ENCODE measurements around the gene ATXN2. TPM values are rescaled to one million over a fixed set of nuclear protein-coding genes. Genes with fewer than 3 reads are reported as not detected.
"Not testable (repeated sequence)": the region's sequence is repeated elsewhere in the genome, so short reads cannot be mapped to it uniquely, and the experiment has no call there.

Gene ATXN2
- total RNA-seq, 4 donors from 2014 or later: 20.3 to 42.9 (median 25.9) TPM

DNA sequence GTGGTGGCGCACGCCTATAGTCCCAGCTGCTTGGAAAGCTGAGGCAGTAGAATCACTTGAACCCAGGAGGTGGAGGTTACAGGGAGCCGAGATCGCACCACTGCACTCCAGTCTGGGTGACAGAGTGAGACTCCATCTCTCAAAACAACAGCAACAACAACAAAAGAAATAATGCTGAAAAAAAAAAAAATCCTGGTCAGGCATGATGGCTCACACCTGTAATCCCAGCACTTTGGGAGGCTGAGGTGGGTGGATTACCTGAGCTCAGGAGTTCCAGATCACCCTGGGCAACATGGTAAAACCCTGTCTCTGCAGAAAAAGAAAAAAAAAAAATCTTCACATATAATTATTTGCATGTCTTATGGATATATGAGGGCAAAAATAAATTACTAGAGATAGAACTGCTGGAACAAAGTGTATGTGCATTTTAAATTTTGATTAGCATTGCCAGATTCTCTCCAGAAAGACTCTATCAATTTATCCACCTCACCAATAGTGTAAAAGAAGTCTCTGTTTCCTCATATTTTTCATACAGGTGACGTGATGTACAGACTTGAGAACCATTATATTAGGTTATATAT lies 75.4 kb downstream of the ATXN2 start:
- intact Hi-C loops (cut with DNase I; ENCODE audit: low total_unique reads): loop anchor here (10.0 kb wide), 1 partner anchor 49 kb away; no protein-coding TSS in a partner anchor
- WGBS, 2 donors: 96 to 97% methylated on average over 5 of the region's 5 CpGs
- TF ChIP-seq CTCF (IDR thresholded peaks at IDR 0.05): no peak
- TF ChIP-seq POLR2A (IDR thresholded peaks at IDR 0.05): no peak

DNA sequence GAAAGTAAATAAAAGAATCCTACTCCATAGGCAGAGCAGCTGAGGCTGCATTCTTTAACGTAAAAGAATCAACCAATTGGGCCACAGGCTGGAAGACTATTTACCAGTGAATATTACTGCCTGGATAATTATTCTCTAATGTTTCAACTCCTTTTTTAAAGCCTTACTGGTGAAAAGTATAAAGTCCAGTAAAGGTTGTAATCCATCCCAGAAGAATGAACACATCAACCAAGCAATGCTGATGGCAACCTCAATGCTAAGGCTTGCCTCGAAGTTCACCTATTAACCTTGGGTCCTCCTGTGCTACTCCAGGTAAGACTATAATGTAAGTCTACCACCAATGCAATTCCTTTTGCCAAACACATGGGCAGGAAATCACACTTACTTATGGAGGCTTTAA lies 77.3 kb downstream of the ATXN2 start:
- intact Hi-C loops (cut with DNase I; ENCODE audit: low total_unique reads): loop anchor here (10.0 kb wide), 1 partner anchor 47 kb away; no protein-coding TSS in a partner anchor
- WGBS, 2 donors: 93 to 97% methylated on average over 2 of the region's 2 CpGs
- TF ChIP-seq CTCF (IDR thresholded peaks at IDR 0.05) (no peak), POLR2A (IDR thresholded peaks at IDR 0.05) (no peak)
- DNase-seq (ENCODE audit: low spot score in 2 of 2): no peak
- H3K4me3 ChIP-seq (ENCODE audit: low read depth, poor library complexity, severe bottlenecking): no peak overlapping the region

More for the DNA sequence above, 75.4 kb downstream of the ATXN2 start:
- DNase-seq (ENCODE audit: low spot score in 2 of 2): no peak
- no peak overlapping the region for H3K4me3 ChIP-seq (ENCODE audit: low read depth, poor library complexity, severe bottlenecking)

DNA sequence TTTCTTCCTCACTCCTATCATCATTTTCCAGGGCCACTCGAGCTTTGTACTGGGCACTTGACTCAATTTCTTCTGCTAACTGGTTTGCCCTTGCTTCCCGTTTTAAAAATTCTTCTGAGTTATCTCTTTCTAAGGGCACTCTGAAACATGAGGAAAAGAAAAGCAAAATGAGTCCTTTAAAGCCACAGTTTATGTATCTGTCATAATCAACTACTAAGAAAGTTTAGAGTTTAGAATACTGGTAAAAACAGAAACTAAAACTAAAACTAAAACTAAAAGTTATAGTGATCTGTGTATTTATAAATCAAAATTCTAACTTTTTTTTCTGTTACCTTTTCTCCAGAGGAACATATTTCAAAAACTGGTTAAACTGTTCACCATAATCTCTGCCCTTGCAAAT lies 79.2 kb downstream of the ATXN2 start:
- intact Hi-C loops (cut with DNase I; ENCODE audit: low total_unique reads): loop anchor here (10.0 kb wide), 2 partner anchors 45 to 125 kb away; no protein-coding TSS in a partner anchor
- 89 to 99% methylated on average over 2 of the region's 2 CpGs for WGBS, 2 donors
- DNase-seq (ENCODE audit: low spot score in 2 of 2): no peak
- TF ChIP-seq POLR2A (IDR thresholded peaks at IDR 0.05): no peak
- no peak for TF ChIP-seq CTCF (IDR thresholded peaks at IDR 0.05)
- no peak overlapping the region for H3K4me3 ChIP-seq (ENCODE audit: low read depth, poor library complexity, severe bottlenecking)

DNA sequence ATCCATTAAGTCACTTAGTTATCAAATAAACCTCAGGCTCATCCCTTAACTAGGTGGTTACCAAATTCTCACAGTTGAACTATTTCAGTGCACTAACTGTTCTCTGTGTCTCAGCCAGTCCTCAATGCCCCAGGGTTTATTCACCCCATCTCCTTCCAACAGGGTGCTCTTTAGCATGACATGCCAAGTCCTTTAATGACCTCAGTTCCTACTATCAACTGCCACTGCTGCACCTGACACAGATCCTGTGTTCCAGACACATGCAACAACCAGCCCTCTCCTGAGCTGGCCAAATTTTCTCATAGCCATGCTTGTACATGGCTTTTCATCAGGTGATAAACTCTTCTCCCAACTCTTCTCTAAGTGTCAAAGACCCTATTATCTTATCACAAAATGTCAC lies 80.0 kb downstream of the ATXN2 start:
- TF ChIP-seq CTCF (IDR thresholded peaks at IDR 0.05) (no peak), POLR2A (IDR thresholded peaks at IDR 0.05) (no peak)
- no peak for DNase-seq (ENCODE audit: low spot score in 2 of 2)
- intact Hi-C loops (cut with DNase I; ENCODE audit: low total_unique reads): loop anchor here (10.0 kb wide), 1 partner anchor 124 kb away; no protein-coding TSS in a partner anchor
- no peak overlapping the region for H3K4me3 ChIP-seq (ENCODE audit: low read depth, poor library complexity, severe bottlenecking)

DNA sequence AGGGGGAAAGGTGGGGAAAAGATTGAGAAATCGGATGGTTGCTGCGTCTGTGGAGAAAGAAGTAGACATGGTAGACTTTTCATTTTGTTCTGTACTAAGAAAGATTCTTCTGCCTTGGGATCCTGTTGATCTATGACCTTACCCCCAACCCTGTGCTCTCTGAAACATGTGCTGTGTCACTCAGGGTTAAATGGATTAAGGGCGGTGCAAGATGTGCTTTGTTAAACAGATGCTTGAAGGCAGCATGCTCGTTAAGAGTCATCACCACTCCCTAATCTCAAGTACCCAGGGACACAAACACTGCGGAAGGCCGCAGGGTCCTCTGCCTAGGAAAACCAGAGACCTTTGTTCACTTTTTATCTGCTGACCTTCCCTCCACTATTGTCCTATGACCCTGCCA lies 91.4 kb downstream of the ATXN2 start:
- H3K4me3 ChIP-seq (ENCODE audit: low read depth, poor library complexity, severe bottlenecking); DNase-seq (ENCODE audit: low spot score in 2 of 2); intact Hi-C loops (cut with DNase I; ENCODE audit: low total_unique reads): not testable (repeated sequence)
- 80 to 86% methylated on average over 6 of the region's 6 CpGs for WGBS, 2 donors

DNA sequence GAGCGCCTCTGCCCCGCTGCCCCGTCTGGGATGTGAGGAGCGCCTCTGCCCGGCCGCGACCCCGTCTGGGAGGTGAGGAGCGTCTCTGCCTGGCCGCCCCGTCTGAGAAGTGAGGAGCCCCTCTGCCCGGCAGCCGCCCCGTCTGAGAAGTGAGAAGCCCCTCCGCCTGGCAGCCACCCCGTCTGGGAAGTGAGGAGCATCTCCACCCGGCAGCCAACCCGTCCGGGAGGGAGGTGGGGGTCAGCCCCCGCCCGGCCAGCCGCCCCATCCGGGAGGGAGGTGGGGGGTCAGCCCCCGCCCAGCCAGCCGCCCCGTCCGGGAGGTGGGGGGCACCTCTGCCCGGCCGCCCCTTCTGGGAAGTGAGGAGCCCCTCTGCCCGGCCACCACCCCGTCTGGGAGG lies 91.9 kb downstream of the ATXN2 start:
- intact Hi-C loops (cut with DNase I; ENCODE audit: low total_unique reads); H3K4me3 ChIP-seq (ENCODE audit: low read depth, poor library complexity, severe bottlenecking); DNase-seq (ENCODE audit: low spot score in 2 of 2): not testable (repeated sequence)
- whole genome bisulfite sequencing, 2 donors: 99 to 100% methylated on average over 7 to 20 of the region's 31 CpGs

DNA sequence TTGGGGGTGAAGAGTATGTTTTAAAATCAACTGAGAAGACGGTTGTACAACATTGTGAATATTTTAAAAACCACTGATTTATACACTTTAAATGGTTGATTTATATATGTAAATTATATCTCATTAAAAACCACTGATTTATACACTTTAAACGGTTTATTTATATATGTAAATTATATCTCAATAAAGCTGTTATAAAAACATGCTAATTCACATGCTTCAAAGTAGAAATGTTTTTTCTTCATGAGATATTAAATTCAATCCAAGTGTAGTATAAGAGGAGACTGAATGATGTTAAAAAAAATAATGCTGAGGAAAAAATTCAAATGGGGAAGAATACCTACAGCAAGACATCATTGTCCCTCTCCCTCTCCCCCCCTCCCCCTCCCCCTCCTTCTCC lies 92.9 kb downstream of the ATXN2 start:
- WGBS, 2 donors: 82 to 84% methylated on average over 2 of the region's 2 CpGs
- no peak for DNase-seq (ENCODE audit: low spot score in 2 of 2)
- intact Hi-C loops (cut with DNase I; ENCODE audit: low total_unique reads): no loop called here
- TF ChIP-seq CTCF (IDR thresholded peaks at IDR 0.05) (no peak), POLR2A (IDR thresholded peaks at IDR 0.05) (no peak)
- H3K4me3 ChIP-seq (ENCODE audit: low read depth, poor library complexity, severe bottlenecking): no peak overlapping the region
